Astrocyte (in vitro differentiated cells and primary cell): ENCODE measurements around the gene ADGRB3. TPM values are rescaled to one million over a fixed set of nuclear protein-coding genes. Genes with fewer than 3 reads are reported as not detected.

Source experiments
- DNase-seq: peaks from one replicate; pipeline ENCODE4 v3.0.0-alpha.2; 2010; ENCODE audit warnings: low read depth
- FAIRE-seq: peaks from 2 replicates; lab custom pipeline; 2011; peaks lifted over from hg19 to GRCh38; lab: Jason Lieb, UNC
- H2AFZ ChIP-seq: 2 replicates; pipeline ENCODE4 v1.6.0; 2012; ENCODE audit warnings: low read depth, low read length, inconsistent platforms
- H3K27ac ChIP-seq: 2 replicates; pipeline ENCODE4 v1.5.1; 2011; ENCODE audit warnings: low read depth, low read length, inconsistent platforms
- H3K27me3 ChIP-seq: 2 replicates; pipeline ENCODE4 v1.6.0; 2011; ENCODE audit warnings: low read length, inconsistent platforms; ENCODE audit not compliant: insufficient read depth
- H3K36me3 ChIP-seq: 2 replicates; pipeline ENCODE4 v1.5.1; 2011; ENCODE audit warnings: low read length, inconsistent platforms; ENCODE audit not compliant: insufficient read depth
- H3K4me1 ChIP-seq: 2 replicates; pipeline ENCODE4 v1.5.1; 2011; ENCODE audit warnings: low read length, inconsistent platforms; ENCODE audit not compliant: insufficient read depth
- H3K4me2 ChIP-seq: 2 replicates; pipeline ENCODE4 v1.6.0; 2012; ENCODE audit warnings: low read length, inconsistent platforms
- H3K4me3 ChIP-seq: 2 replicates; pipeline ENCODE4 v1.5.1; 2011; ENCODE audit warnings: low read depth, mild to moderate bottlenecking, low read length, inconsistent platforms; ENCODE audit not compliant: insufficient read depth
- H3K79me2 ChIP-seq: 2 replicates; pipeline ENCODE4 v1.6.0; 2012; ENCODE audit warnings: mild to moderate bottlenecking, low read length, inconsistent platforms; ENCODE audit not compliant: insufficient read depth
- H3K9ac ChIP-seq: 2 replicates; pipeline ENCODE4 v1.6.0; 2012; ENCODE audit warnings: mild to moderate bottlenecking, low read length, inconsistent platforms
- H3K9me3 ChIP-seq: 2 replicates; pipeline ENCODE4 v1.5.1; 2012; ENCODE audit warnings: low read depth, mild to moderate bottlenecking, low read length, inconsistent platforms; ENCODE audit not compliant: insufficient read depth
- H4K20me1 ChIP-seq: 2 replicates; pipeline ENCODE4 v1.6.0; 2012; ENCODE audit warnings: low read length, inconsistent platforms; ENCODE audit not compliant: insufficient read depth
- H3K27ac Mint-ChIP-seq: one replicate; pipeline ENCODE4 v1.8.0; 2021; ENCODE audit warnings: mild to moderate bottlenecking, mixed read lengths; ENCODE audit not compliant: unreplicated experiment
- H3K27me3 Mint-ChIP-seq: one replicate; pipeline ENCODE4 v1.8.0; 2021; ENCODE audit warnings: low read depth, mixed read lengths; ENCODE audit not compliant: unreplicated experiment
- H3K36me3 Mint-ChIP-seq: one replicate; pipeline ENCODE4 v1.8.0; 2021; ENCODE audit warnings: low read depth, mixed read lengths; ENCODE audit not compliant: unreplicated experiment
- H3K4me1 Mint-ChIP-seq: one replicate; pipeline ENCODE4 v1.8.0; 2021; ENCODE audit warnings: low read depth, mixed read lengths; ENCODE audit not compliant: unreplicated experiment
- H3K4me3 Mint-ChIP-seq: one replicate; pipeline ENCODE4 v1.8.0; 2021; ENCODE audit warnings: mild to moderate bottlenecking, moderate library complexity, mixed read lengths; ENCODE audit not compliant: unreplicated experiment
- H3K9me3 Mint-ChIP-seq: one replicate; pipeline ENCODE4 v1.8.0; 2021; ENCODE audit warnings: mild to moderate bottlenecking, mixed read lengths; ENCODE audit not compliant: unreplicated experiment
- EZH2 ChIP-seq: IDR thresholded peaks from 2 replicates; pipeline ENCODE4 v1.6.1; 2012; ENCODE audit warnings: mild to moderate bottlenecking, low read length, inconsistent platforms; ENCODE audit not compliant: insufficient read depth
- total RNA-seq: library from RNA; stranded (reverse); gene quantifications from 2 replicates; pipeline ENCODE4 v1.2.1, GENCODE V29; 2021
- TF ChIP-seq, protein P1 (sequence below): IDR thresholded peaks from 2 replicates; pipeline ENCODE4 v1.5.1; 2011; ENCODE audit warnings: low read depth, mild to moderate bottlenecking, inconsistent platforms, low read length, moderate library complexity; ENCODE audit not compliant: insufficient read depth

Gene ADGRB3
- total RNA-seq, 1 donor from 2014 or later = 0.77 TPM

DNA sequence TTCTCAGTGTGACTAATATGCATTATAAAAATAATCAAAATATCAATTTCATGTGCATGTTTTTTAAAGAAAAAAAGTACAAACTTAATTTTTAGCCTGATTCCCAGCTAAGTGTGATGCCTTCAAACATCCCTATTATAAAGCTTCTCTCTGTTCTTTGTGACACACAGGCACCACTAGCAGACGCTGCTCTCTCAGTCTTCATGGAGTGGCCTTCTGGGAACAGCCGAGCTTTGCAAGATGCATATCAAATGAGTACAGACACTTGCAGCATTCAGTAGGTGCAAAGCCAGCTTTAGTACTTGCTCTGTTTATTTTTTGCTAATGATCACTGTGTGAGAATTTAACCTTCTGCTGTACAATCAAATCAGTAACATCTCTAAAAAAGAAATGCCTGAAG lies 340.0 kb downstream of the ADGRB3 start:
- TF ChIP-seq, protein P1, sequence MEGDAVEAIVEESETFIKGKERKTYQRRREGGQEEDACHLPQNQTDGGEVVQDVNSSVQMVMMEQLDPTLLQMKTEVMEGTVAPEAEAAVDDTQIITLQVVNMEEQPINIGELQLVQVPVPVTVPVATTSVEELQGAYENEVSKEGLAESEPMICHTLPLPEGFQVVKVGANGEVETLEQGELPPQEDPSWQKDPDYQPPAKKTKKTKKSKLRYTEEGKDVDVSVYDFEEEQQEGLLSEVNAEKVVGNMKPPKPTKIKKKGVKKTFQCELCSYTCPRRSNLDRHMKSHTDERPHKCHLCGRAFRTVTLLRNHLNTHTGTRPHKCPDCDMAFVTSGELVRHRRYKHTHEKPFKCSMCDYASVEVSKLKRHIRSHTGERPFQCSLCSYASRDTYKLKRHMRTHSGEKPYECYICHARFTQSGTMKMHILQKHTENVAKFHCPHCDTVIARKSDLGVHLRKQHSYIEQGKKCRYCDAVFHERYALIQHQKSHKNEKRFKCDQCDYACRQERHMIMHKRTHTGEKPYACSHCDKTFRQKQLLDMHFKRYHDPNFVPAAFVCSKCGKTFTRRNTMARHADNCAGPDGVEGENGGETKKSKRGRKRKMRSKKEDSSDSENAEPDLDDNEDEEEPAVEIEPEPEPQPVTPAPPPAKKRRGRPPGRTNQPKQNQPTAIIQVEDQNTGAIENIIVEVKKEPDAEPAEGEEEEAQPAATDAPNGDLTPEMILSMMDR = peak; percentile 18
- TF ChIP-seq EZH2 = no peak
- DNase-seq = peak; percentile 13
- no peaks in the 10 kb centered on the region for H3K36me3 Mint-ChIP-seq

DNA sequence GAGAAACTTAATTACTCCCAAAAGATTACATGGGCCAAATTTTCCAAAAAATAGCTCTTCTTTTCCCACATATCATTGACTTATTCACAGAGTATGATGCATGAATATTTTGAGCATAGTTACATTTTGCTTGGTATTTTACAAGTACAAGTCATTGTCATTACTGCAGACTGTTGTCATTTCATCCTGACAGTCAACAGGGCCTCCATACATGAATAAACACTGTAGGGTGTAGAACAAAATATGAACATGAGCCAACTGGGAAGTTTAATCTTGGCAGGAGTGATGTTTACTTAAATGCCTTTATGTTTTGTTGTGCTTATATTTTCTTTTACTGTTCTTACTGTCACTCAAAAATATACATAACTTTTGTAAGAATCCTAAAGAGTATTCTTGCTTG lies 340.7 kb downstream of the ADGRB3 start:
- DNase-seq (no peak), FAIRE-seq (no peak)
- no peaks in the 10 kb centered on the region for H3K27me3 Mint-ChIP-seq
- H2AFZ ChIP-seq = no peak overlapping the region
- H3K4me3 ChIP-seq = no peak overlapping the region
- H4K20me1 ChIP-seq = no peaks in the 10 kb centered on the region
- no peaks in the 10 kb centered on the region for H3K4me1 ChIP-seq
- H3K27ac ChIP-seq = no peak overlapping the region
- TF ChIP-seq, protein P1 = no peak
- TF ChIP-seq EZH2 = no peak
- no peaks in the 10 kb centered on the region for H3K9me3 ChIP-seq
- H3K36me3 ChIP-seq = no peaks in the 10 kb centered on the region
- H3K79me2 ChIP-seq = no peaks in the 10 kb centered on the region
- no peaks in the 10 kb centered on the region for H3K27me3 ChIP-seq
- H3K9me3 Mint-ChIP-seq = no peaks in the 10 kb centered on the region
- no peak overlapping the region for H3K4me2 ChIP-seq
- H3K36me3 Mint-ChIP-seq = no peaks in the 10 kb centered on the region
- peaks cover 3% of the 10 kb centered on the region for H3K4me1 Mint-ChIP-seq
- H3K27ac Mint-ChIP-seq = no peak overlapping the region
- H3K4me3 Mint-ChIP-seq = no peak overlapping the region
- H3K9ac ChIP-seq = no peak overlapping the region

More for the DNA sequence above, 340.0 kb downstream of the ADGRB3 start:
- Histone ChIP-seq H3K79me2 (no peaks in the 10 kb centered on the region), H3K4me3 (no peak overlapping the region), H4K20me1 (no peaks in the 10 kb centered on the region), H3K9me3 (no peaks in the 10 kb centered on the region), H3K4me1 (no peaks in the 10 kb centered on the region), H3K4me2 (no peak overlapping the region), H2AFZ (no peak overlapping the region), H3K9ac (no peak overlapping the region), H3K27ac (no peak overlapping the region), H3K27me3 (no peaks in the 10 kb centered on the region), H3K36me3 (no peaks in the 10 kb centered on the region)
- Mint-ChIP-seq H3K4me3 (no peak overlapping the region), H3K4me1 (peaks cover 3% of the 10 kb centered on the region), H3K27ac (no peak overlapping the region), H3K27me3 (no peaks in the 10 kb centered on the region), H3K9me3 (no peaks in the 10 kb centered on the region)
- no peak for FAIRE-seq

DNA sequence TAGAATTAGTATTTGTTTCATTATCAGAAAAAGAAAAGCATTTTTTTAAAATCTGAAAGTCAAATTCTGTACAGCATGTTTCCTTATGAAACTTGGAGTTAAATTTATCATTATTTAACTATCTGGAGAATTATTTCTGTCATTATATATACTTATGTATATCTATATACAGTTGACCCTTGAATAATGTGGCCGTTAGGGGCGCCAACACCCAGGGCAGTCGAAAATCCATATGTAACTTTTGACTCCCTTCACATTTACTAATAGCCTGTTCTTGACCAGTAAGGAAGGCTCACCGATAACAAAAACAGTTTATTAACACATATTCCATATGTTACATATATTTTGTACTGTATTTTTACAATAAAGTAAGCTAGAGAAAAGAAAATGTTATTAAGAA lies 341.2 kb downstream of the ADGRB3 start:
- Histone ChIP-seq H3K27me3 (no peaks in the 10 kb centered on the region), H3K27ac (no peak overlapping the region), H2AFZ (no peak overlapping the region), H4K20me1 (no peaks in the 10 kb centered on the region), H3K4me3 (no peak overlapping the region), H3K79me2 (no peaks in the 10 kb centered on the region), H3K9ac (no peak overlapping the region), H3K4me1 (no peaks in the 10 kb centered on the region), H3K36me3 (no peaks in the 10 kb centered on the region), H3K4me2 (no peak overlapping the region), H3K9me3 (no peaks in the 10 kb centered on the region)
- FAIRE-seq (no peak), DNase-seq (no peak)
- Mint-ChIP-seq H3K27ac (no peak overlapping the region), H3K36me3 (no peaks in the 10 kb centered on the region), H3K27me3 (no peaks in the 10 kb centered on the region), H3K4me3 (no peak overlapping the region), H3K4me1 (peaks cover 3% of the 10 kb centered on the region), H3K9me3 (no peaks in the 10 kb centered on the region)
- no peak for TF ChIP-seq EZH2
- TF ChIP-seq, protein P1 = no peak
